OCI-LY1 (cell line): Measurements from ENCODE around the gene CLASRP.

Source experiments
- EZH2 ChIP-seq: fragments of 200-600 bp; sonication (generic), shearing (Covaris generic); IDR thresholded peaks from 2 replicates; pipeline ENCODE4 v1.8.0; 2017; ENCODE audit warnings: borderline replicate concordance, mixed run types, mild to moderate bottlenecking, antibody characterized with exemption, low read length, moderate library complexity, mixed read lengths
- TF ChIP-seq, protein P1 (sequence below): fragments of 200-600 bp; sonication (generic), shearing (Covaris generic); IDR thresholded peaks from 2 replicates; pipeline ENCODE4 v1.5.1; 2017; ENCODE audit warnings: mild to moderate bottlenecking, antibody characterized with exemption, low read length, moderate library complexity, mixed read lengths

DNA sequence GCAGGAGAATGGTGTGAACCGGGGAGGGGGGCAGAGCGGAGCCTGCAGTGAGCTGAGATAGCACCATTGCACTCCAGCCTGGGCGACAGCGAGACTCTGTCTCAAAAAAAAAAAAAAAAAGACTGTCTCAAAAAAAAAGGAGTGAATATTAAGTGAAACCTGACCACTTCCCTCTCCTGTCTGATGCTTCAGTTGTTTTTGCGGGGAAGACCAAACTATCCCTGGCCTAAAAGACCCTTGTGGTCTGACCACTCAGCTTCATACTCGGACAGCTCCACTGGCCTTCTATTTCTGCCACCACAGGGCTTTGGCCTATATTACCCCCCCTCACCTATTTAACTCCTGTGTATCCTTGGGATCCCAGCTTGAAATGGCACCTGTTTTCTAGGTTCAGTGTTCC, 2.3 kb downstream of the CLASRP start:
- TF ChIP-seq EZH2 = no peak
- TF ChIP-seq, protein P1, sequence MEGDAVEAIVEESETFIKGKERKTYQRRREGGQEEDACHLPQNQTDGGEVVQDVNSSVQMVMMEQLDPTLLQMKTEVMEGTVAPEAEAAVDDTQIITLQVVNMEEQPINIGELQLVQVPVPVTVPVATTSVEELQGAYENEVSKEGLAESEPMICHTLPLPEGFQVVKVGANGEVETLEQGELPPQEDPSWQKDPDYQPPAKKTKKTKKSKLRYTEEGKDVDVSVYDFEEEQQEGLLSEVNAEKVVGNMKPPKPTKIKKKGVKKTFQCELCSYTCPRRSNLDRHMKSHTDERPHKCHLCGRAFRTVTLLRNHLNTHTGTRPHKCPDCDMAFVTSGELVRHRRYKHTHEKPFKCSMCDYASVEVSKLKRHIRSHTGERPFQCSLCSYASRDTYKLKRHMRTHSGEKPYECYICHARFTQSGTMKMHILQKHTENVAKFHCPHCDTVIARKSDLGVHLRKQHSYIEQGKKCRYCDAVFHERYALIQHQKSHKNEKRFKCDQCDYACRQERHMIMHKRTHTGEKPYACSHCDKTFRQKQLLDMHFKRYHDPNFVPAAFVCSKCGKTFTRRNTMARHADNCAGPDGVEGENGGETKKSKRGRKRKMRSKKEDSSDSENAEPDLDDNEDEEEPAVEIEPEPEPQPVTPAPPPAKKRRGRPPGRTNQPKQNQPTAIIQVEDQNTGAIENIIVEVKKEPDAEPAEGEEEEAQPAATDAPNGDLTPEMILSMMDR = no peak
